ENCODE data around the gene MAEL.

GRCh38 chr1:167003711-167004110 lies 14.6 kb downstream of the MAEL start:
- TF ChIP-seq CTCF (tag by site-specific recombination; IDR thresholded peaks at IDR 0.05) = no peak
- TF ChIP-seq ZNF449 (tag by site-specific recombination; IDR thresholded peaks at IDR 0.05) = no peak
- no peak for TF ChIP-seq SALL2 (tag by site-specific recombination; IDR thresholded peaks at IDR 0.05; ENCODE audit: borderline replicate concordance)
- TF ChIP-seq ZBTB21 (tag by site-specific recombination; IDR thresholded peaks at IDR 0.05) = no peak
- TF ChIP-seq, protein P1, sequence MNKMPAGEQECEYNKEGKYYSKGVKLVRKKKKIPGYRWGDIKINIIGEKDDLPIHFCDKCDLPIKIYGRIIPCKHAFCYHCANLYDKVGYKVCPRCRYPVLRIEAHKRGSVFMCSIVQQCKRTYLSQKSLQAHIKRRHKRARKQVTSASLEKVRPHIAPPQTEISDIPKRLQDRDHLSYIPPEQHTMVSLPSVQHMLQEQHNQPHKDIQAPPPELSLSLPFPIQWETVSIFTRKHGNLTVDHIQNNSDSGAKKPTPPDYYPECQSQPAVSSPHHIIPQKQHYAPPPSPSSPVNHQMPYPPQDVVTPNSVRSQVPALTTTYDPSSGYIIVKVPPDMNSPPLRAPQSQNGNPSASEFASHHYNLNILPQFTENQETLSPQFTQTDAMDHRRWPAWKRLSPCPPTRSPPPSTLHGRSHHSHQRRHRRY (tag by site-specific recombination; IDR thresholded peaks at IDR 0.05) = no peak
- TF ChIP-seq KLF16 (tag by site-specific recombination; IDR thresholded peaks at IDR 0.05) = no peak
- no peak for TF ChIP-seq ZNF274 (IDR thresholded peaks at IDR 0.05; ENCODE audit: low read length)
- no peak for TF ChIP-seq ZNF274 (tag by site-specific recombination; IDR thresholded peaks at IDR 0.05; ENCODE audit: borderline replicate concordance)
- no peak for TF ChIP-seq KLF8 (tag by site-specific recombination; IDR thresholded peaks at IDR 0.05)
- no peak for TF ChIP-seq PRDM2 (tag by site-specific recombination; IDR thresholded peaks at IDR 0.05; ENCODE audit: borderline replicate concordance)
- no peak for TF ChIP-seq PRDM4 (tag by site-specific recombination; IDR thresholded peaks at IDR 0.05)
- no peak for TF ChIP-seq ATF2 (tag by site-specific recombination; IDR thresholded peaks at IDR 0.05; ENCODE audit: low read depth)
- no peak for TF ChIP-seq ZNF433 (tag by site-specific recombination; IDR thresholded peaks at IDR 0.05; ENCODE audit: low read depth)
- TF ChIP-seq REST (tag by site-specific recombination; IDR thresholded peaks at IDR 0.05) = no peak

Measured in HEK293 (cell line).